Central memory CD4-positive, alpha-beta T cell (primary cell): ENCODE data around the gene CNBD2.
"Not testable (repeated sequence)": the region's sequence is repeated elsewhere in the genome, so short reads cannot be mapped to it uniquely, and the experiment has no call there.

ENCODE experiments used
- DNase-seq: peaks from one replicate; pipeline ENCODE4 v3.0.0; 2022
- total RNA-seq, 3 experiments: gene quantifications; one replicate each; lab custom pipeline; 2026; lab: John Stamatoyannopoulos, UW

The CNBD2 gene
- total RNA-seq, result 1.5 to 4.8 (median 2.2) reads per million in 3 experiments

GRCh38 chr20:35967979-35968640 is at the start of gene CNBD2:
Gene CNBD2 (plus strand): TSS chr20:35968590. CDS start chr20:35968763, 173 bp downstream.
- no peak for DNase-seq

- DNase-seq, result no peak
These were observed 47.9 kb upstream of the CNBD2 start for GRCh38 chr20:35920523-35920922.

GRCh38 chr20:35929301-35929700 is 39.1 kb upstream of the CNBD2 start:
- DNase-seq, result no peak

- no peak for DNase-seq
These were observed 34.3 kb upstream of the CNBD2 start for GRCh38 chr20:35934050-35934449.

GRCh38 chr20:35939264-35939663 is 29.1 kb upstream of the CNBD2 start:
- DNase-seq, result no peak

- DNase-seq, result no peak
These were observed 26.8 kb upstream of the CNBD2 start for GRCh38 chr20:35941620-35942019.

- DNase-seq, result no peak
These were observed 26.1 kb upstream of the CNBD2 start for GRCh38 chr20:35942243-35942642.

- no peak for DNase-seq
These were observed 20.9 kb upstream of the CNBD2 start for GRCh38 chr20:35947489-35947888.

GRCh38 chr20:35947907-35948306 is 20.5 kb upstream of the CNBD2 start:
- DNase-seq, result no peak

GRCh38 chr20:35950093-35950492 is 18.3 kb upstream of the CNBD2 start:
- no peak for DNase-seq

- not testable (repeated sequence) for DNase-seq
These were observed 16.3 kb upstream of the CNBD2 start for GRCh38 chr20:35952080-35952479.

GRCh38 chr20:35952480-35953386 is 15.7 kb upstream of the CNBD2 start:
- DNase-seq, result no peak

- DNase-seq, result peak; percentile 73
These were observed 14.8 kb upstream of the CNBD2 start for GRCh38 chr20:35953387-35954199.

GRCh38 chr20:35954200-35954906 is 14.0 kb upstream of the CNBD2 start, which contains the start of gene SCAND1:
Gene SCAND1 (minus strand): TSS chr20:35954502. CDS start chr20:35954284, 218 bp downstream.
- peak; percentile 98 for DNase-seq

- DNase-seq, result peak; percentile 56
These were observed 13.5 kb upstream of the CNBD2 start for GRCh38 chr20:35954907-35955251.

GRCh38 chr20:35956616-35957015 is 11.8 kb upstream of the CNBD2 start:
- no peak for DNase-seq

- not testable (repeated sequence) for DNase-seq
These were observed 9.1 kb upstream of the CNBD2 start for GRCh38 chr20:35959291-35959690.

GRCh38 chr20:35963878-35964277 is 4.5 kb upstream of the CNBD2 start:
- no peak for DNase-seq

GRCh38 chr20:35968930-35969329 is 540 bp downstream of the CNBD2 start:
- no peak for DNase-seq

- DNase-seq, result no peak
These were observed 3.6 kb downstream of the CNBD2 start for GRCh38 chr20:35971981-35972380.

- no peak for DNase-seq
These were observed 4.1 kb downstream of the CNBD2 start for GRCh38 chr20:35972462-35972861.

GRCh38 chr20:35974256-35974655 is 5.9 kb downstream of the CNBD2 start:
- DNase-seq, result no peak
